ENCODE data around the gene RFPL3.

Gene RFPL3

GRCh38 chr22:32385681-32386080 is 28.0 kb downstream of the RFPL3 start:
- TF ChIP-seq CTCF (IDR thresholded peaks at IDR 0.05; ENCODE audit: borderline replicate concordance, control extremely low read depth, extremely low read depth, insufficient read depth, missing control alignments): no peak
- DNase-seq (ENCODE audit: low spot score): no peak
- in situ Hi-C loops (cut with MboI; ENCODE audit: low sequenced_read_pairs, unreplicated experiment): no loop called here

GRCh38 chr22:32389685-32390084 is 32.0 kb downstream of the RFPL3 start:
- in situ Hi-C loops (cut with MboI; ENCODE audit: low sequenced_read_pairs, unreplicated experiment): no loop called here
- peak; percentile 17 for TF ChIP-seq CTCF (IDR thresholded peaks at IDR 0.05; ENCODE audit: borderline replicate concordance, control extremely low read depth, extremely low read depth, insufficient read depth, missing control alignments)
- DNase-seq (ENCODE audit: low spot score): no peak

GRCh38 chr22:32395107-32395506 is 37.4 kb downstream of the RFPL3 start:
- DNase-seq (ENCODE audit: low spot score): no peak
- in situ Hi-C loops (cut with MboI; ENCODE audit: low sequenced_read_pairs, unreplicated experiment): no loop called here
- no peak for TF ChIP-seq CTCF (IDR thresholded peaks at IDR 0.05; ENCODE audit: borderline replicate concordance, control extremely low read depth, extremely low read depth, insufficient read depth, missing control alignments)

- DNase-seq (ENCODE audit: low spot score): no peak
- in situ Hi-C loops (cut with MboI; ENCODE audit: low sequenced_read_pairs, unreplicated experiment): no loop called here
- TF ChIP-seq CTCF (IDR thresholded peaks at IDR 0.05; ENCODE audit: borderline replicate concordance, control extremely low read depth, extremely low read depth, insufficient read depth, missing control alignments): no peak
Observed at GRCh38 chr22:32396255-32396654, 38.6 kb downstream of the RFPL3 start.

- TF ChIP-seq CTCF (IDR thresholded peaks at IDR 0.05; ENCODE audit: borderline replicate concordance, control extremely low read depth, extremely low read depth, insufficient read depth, missing control alignments): no peak
- in situ Hi-C loops (cut with MboI; ENCODE audit: low sequenced_read_pairs, unreplicated experiment): no loop called here
- DNase-seq (ENCODE audit: low spot score): no peak
Observed at GRCh38 chr22:32396746-32397145, 39.1 kb downstream of the RFPL3 start.

- in situ Hi-C loops (cut with MboI; ENCODE audit: low sequenced_read_pairs, unreplicated experiment): no loop called here
- DNase-seq (ENCODE audit: low spot score): no peak
- TF ChIP-seq CTCF (IDR thresholded peaks at IDR 0.05; ENCODE audit: borderline replicate concordance, control extremely low read depth, extremely low read depth, insufficient read depth, missing control alignments): no peak
Observed at GRCh38 chr22:32401486-32401885, 43.8 kb downstream of the RFPL3 start.

- TF ChIP-seq CTCF (IDR thresholded peaks at IDR 0.05; ENCODE audit: borderline replicate concordance, control extremely low read depth, extremely low read depth, insufficient read depth, missing control alignments): no peak
- no peak for DNase-seq (ENCODE audit: low spot score)
- in situ Hi-C loops (cut with MboI; ENCODE audit: low sequenced_read_pairs, unreplicated experiment): no loop called here
Observed at GRCh38 chr22:32404021-32404420, 46.4 kb downstream of the RFPL3 start.
